MM.1S (cell line): ENCODE results near the gene AP1G1.

ENCODE experiments used
- CTCF ChIP-seq: fragments of 300-600 bp; sonication (generic); IDR thresholded peaks from 2 replicates; pipeline ENCODE4 v1.5.1; 2016; ENCODE audit warnings: antibody characterized with exemption, low read length, mixed read lengths
- EZH2 ChIP-seq: fragments of 300-600 bp; sonication (generic); optimal IDR thresholded peaks from 2 replicates; pipeline ENCODE3; 2017; ENCODE audit warnings: low read depth, mild to moderate bottlenecking, antibody characterized with exemption, low read length, mixed read lengths

GRCh38 chr16:71724320-71724751 lies 84.3 kb downstream of the AP1G1 start, which contains the start of gene PHLPP2:
- TF ChIP-seq CTCF = no peak
- no peak for TF ChIP-seq EZH2
